H7 (cell line): ENCODE results near the gene CCDC170. TPM values are rescaled to one million over a fixed set of nuclear protein-coding genes. Genes with fewer than 3 reads are reported as not detected.

Experiments
- DNase-seq: peaks from one replicate; pipeline ENCODE4 v3.0.0; 2012
- H3K27me3 ChIP-seq: 2 replicates; pipeline ENCODE4 v1.6.0; 2011; ENCODE audit warnings: mild to moderate bottlenecking, low read length; ENCODE audit not compliant: control insufficient read depth, insufficient read depth
- H3K36me3 ChIP-seq: replicated peaks from 2 replicates; pipeline ENCODE4 v1.5.1; 2011; ENCODE audit warnings: low read length; ENCODE audit not compliant: control insufficient read depth, insufficient read depth
- H3K4me3 ChIP-seq: 2 replicates; pipeline ENCODE4 v1.5.1; 2011; ENCODE audit warnings: low read depth, mild to moderate bottlenecking, control low read depth, low read length, moderate library complexity; ENCODE audit not compliant: insufficient read depth
- total RNA-seq: library from RNA; depleted of rRNA; stranded (reverse); fragments of >200 nt; shearing (Covaris generic); gene quantifications from 2 replicates; pipeline ENCODE4 v1.2.3, GENCODE V29; 2014

The CCDC170 gene
- total RNA-seq, 1 experiment from 2014 or later = 0.55 TPM

GRCh38 chr6:151481786-151482185 is 12.0 kb upstream of the CCDC170 start:
- H3K27me3 ChIP-seq = no peaks in the 10 kb centered on the region
- H3K36me3 ChIP-seq = no peaks in the 10 kb centered on the region

GRCh38 chr6:151482290-151482689 is 11.5 kb upstream of the CCDC170 start:
- DNase-seq = no peak
- no peaks in the 10 kb centered on the region for H3K27me3 ChIP-seq
- H3K4me3 ChIP-seq = no peak overlapping the region
- H3K36me3 ChIP-seq = no peaks in the 10 kb centered on the region

More at GRCh38 chr6:151481786-151482185, 12.0 kb upstream of the CCDC170 start:
- no peak overlapping the region for H3K4me3 ChIP-seq
- no peak for DNase-seq

GRCh38 chr6:151483994-151484393 is 9.8 kb upstream of the CCDC170 start:
- Histone ChIP-seq H3K27me3 (no peaks in the 10 kb centered on the region), H3K4me3 (no peak overlapping the region), H3K36me3 (no peaks in the 10 kb centered on the region)
- DNase-seq = no peak

GRCh38 chr6:151488226-151488625 is 5.6 kb upstream of the CCDC170 start:
- Histone ChIP-seq H3K4me3 (no peak overlapping the region), H3K36me3 (no peaks in the 10 kb centered on the region), H3K27me3 (peaks cover 6% of the 10 kb centered on the region)
- no peak for DNase-seq

- DNase-seq = no peak
- Histone ChIP-seq H3K27me3 (peaks cover 29% of the 10 kb centered on the region), H3K36me3 (no peaks in the 10 kb centered on the region), H3K4me3 (no peak overlapping the region)
These were observed 2.8 kb upstream of the CCDC170 start for GRCh38 chr6:151490996-151491395.

- H3K27me3 ChIP-seq = peaks cover 29% of the 10 kb centered on the region
- H3K36me3 ChIP-seq = no peaks in the 10 kb centered on the region
- peak overlapping the region; percentile 66 for H3K4me3 ChIP-seq
- no peak for DNase-seq
These were observed 535 bp upstream of the CCDC170 start for GRCh38 chr6:151493161-151493803.

- Histone ChIP-seq H3K36me3 (no peaks in the 10 kb centered on the region), H3K4me3 (peak overlapping the region; percentile 66), H3K27me3 (peaks cover 29% of the 10 kb centered on the region)
- DNase-seq = no peak
These were observed 568 bp downstream of the CCDC170 start for GRCh38 chr6:151494235-151494935.

- Histone ChIP-seq H3K4me3 (peak overlapping the region; percentile 66), H3K27me3 (peaks cover 29% of the 10 kb centered on the region), H3K36me3 (no peaks in the 10 kb centered on the region)
- peak; percentile 9 for DNase-seq
These were observed 1.1 kb downstream of the CCDC170 start for GRCh38 chr6:151494936-151495320.

GRCh38 chr6:151495380-151495779 is 1.6 kb downstream of the CCDC170 start:
- Histone ChIP-seq H3K27me3 (peaks cover 29% of the 10 kb centered on the region), H3K36me3 (no peaks in the 10 kb centered on the region)

GRCh38 chr6:151497905-151498304 is 4.1 kb downstream of the CCDC170 start:
- no peak for DNase-seq
- peaks cover 26% of the 10 kb centered on the region for H3K27me3 ChIP-seq
- H3K36me3 ChIP-seq = no peaks in the 10 kb centered on the region
- H3K4me3 ChIP-seq = no peak overlapping the region

More at GRCh38 chr6:151495380-151495779, 1.6 kb downstream of the CCDC170 start:
- no peak for DNase-seq
- no peak overlapping the region for H3K4me3 ChIP-seq

- H3K36me3 ChIP-seq = no peaks in the 10 kb centered on the region
- DNase-seq = no peak
- H3K4me3 ChIP-seq = no peak overlapping the region
- peaks cover 22% of the 10 kb centered on the region for H3K27me3 ChIP-seq
These were observed 4.5 kb downstream of the CCDC170 start for GRCh38 chr6:151498327-151498726.

- DNase-seq = no peak
- H3K27me3 ChIP-seq = peaks cover 9% of the 10 kb centered on the region
- no peak overlapping the region for H3K4me3 ChIP-seq
- H3K36me3 ChIP-seq = no peaks in the 10 kb centered on the region
These were observed 5.7 kb downstream of the CCDC170 start for GRCh38 chr6:151499551-151499950.

GRCh38 chr6:151501511-151502136 is 7.8 kb downstream of the CCDC170 start:
- DNase-seq = no peak
- H3K27me3 ChIP-seq = no peaks in the 10 kb centered on the region; the same call in 1 of the 2 replicates

GRCh38 chr6:151502499-151502898 is 8.7 kb downstream of the CCDC170 start:
- Histone ChIP-seq H3K36me3 (no peaks in the 10 kb centered on the region), H3K27me3 (no peaks in the 10 kb centered on the region), H3K4me3 (no peak overlapping the region)
- DNase-seq = no peak

More at GRCh38 chr6:151501511-151502136, 7.8 kb downstream of the CCDC170 start:
- H3K4me3 ChIP-seq = no peak overlapping the region
- H3K36me3 ChIP-seq = no peaks in the 10 kb centered on the region

- DNase-seq = no peak
- H3K36me3 ChIP-seq = no peaks in the 10 kb centered on the region
- H3K27me3 ChIP-seq = no peaks in the 10 kb centered on the region
- no peak overlapping the region for H3K4me3 ChIP-seq
These were observed 12.9 kb downstream of the CCDC170 start for GRCh38 chr6:151506761-151507160.
